Osteocyte (in vitro differentiated cells): ENCODE data around the gene IKZF4. TPM values are rescaled to one million over a fixed set of nuclear protein-coding genes. Genes with fewer than 3 reads are reported as not detected.
"Not testable (repeated sequence)": the region's sequence is repeated elsewhere in the genome, so short reads cannot be mapped to it uniquely, and the experiment has no call there.

Experiments
- DNase-seq: peaks from one replicate; pipeline ENCODE4 v3.0.0; 2021; ENCODE audit warnings: mixed read lengths; ENCODE audit not compliant: unreplicated experiment; ENCODE audit errors: extremely low spot score
- H3K27ac Mint-ChIP-seq: one replicate; pipeline ENCODE4 v1.8.0; 2021; ENCODE audit warnings: mild to moderate bottlenecking, mixed read lengths; ENCODE audit not compliant: unreplicated experiment
- H3K27me3 Mint-ChIP-seq: one replicate; pipeline ENCODE4 v1.8.0; 2021; ENCODE audit warnings: mixed read lengths; ENCODE audit not compliant: unreplicated experiment
- H3K36me3 Mint-ChIP-seq: one replicate; pipeline ENCODE4 v1.8.0; 2021; ENCODE audit warnings: mixed read lengths; ENCODE audit not compliant: unreplicated experiment
- H3K4me1 Mint-ChIP-seq: one replicate; pipeline ENCODE4 v1.8.0; 2021; ENCODE audit warnings: mixed read lengths; ENCODE audit not compliant: unreplicated experiment
- H3K4me3 Mint-ChIP-seq: one replicate; pipeline ENCODE4 v1.8.0; 2021; ENCODE audit warnings: mild to moderate bottlenecking, moderate library complexity, mixed read lengths; ENCODE audit not compliant: unreplicated experiment
- H3K9me3 Mint-ChIP-seq: one replicate; pipeline ENCODE4 v1.8.0; 2021; ENCODE audit warnings: mixed read lengths; ENCODE audit not compliant: unreplicated experiment
- CTCF ChIP-seq: fragments of 200-600 bp; sonication (generic); IDR thresholded peaks from 2 replicates; pipeline ENCODE4 v1.5.0; 2021; ENCODE audit warnings: antibody characterized with exemption, mild to moderate bottlenecking, moderate library complexity
- total RNA-seq: library from RNA; stranded (reverse); gene quantifications from 2 replicates; pipeline ENCODE4 v1.2.1, GENCODE V29; 2021

The IKZF4 gene
- total RNA-seq, 1 donor from 2014 or later: 10.6 TPM

- Mint-ChIP-seq H3K27me3 (no peaks in the 10 kb centered on the region), H3K27ac (peak overlapping the region; percentile 71), H3K4me3 (no peak overlapping the region), H3K4me1 (peaks cover 15% of the 10 kb centered on the region), H3K36me3 (no peaks in the 10 kb centered on the region), H3K9me3 (no peaks in the 10 kb centered on the region)
- TF ChIP-seq CTCF: no peak
- no peak for DNase-seq
Observed at GRCh38 chr12:56062996-56063395, 42.2 kb downstream of the IKZF4 start.

GRCh38 chr12:56071648-56072047 is 50.8 kb downstream of the IKZF4 start:
- Mint-ChIP-seq H3K4me1 (no peaks in the 10 kb centered on the region), H3K9me3 (no peaks in the 10 kb centered on the region), H3K36me3 (no peaks in the 10 kb centered on the region), H3K4me3 (no peak overlapping the region), H3K27me3 (no peaks in the 10 kb centered on the region), H3K27ac (no peak overlapping the region)
- TF ChIP-seq CTCF: no peak
- no peak for DNase-seq

GRCh38 chr12:56074396-56074795 is 53.6 kb downstream of the IKZF4 start:
- Mint-ChIP-seq H3K4me3 (no peak overlapping the region), H3K27ac (no peak overlapping the region), H3K9me3 (no peaks in the 10 kb centered on the region), H3K27me3 (no peaks in the 10 kb centered on the region), H3K36me3 (no peaks in the 10 kb centered on the region), H3K4me1 (peaks cover 5% of the 10 kb centered on the region)
- TF ChIP-seq CTCF: no peak
- DNase-seq: no peak

GRCh38 chr12:56077966-56078365 is 57.1 kb downstream of the IKZF4 start:
- not testable (repeated sequence) for H3K27me3 Mint-ChIP-seq, H3K4me1 Mint-ChIP-seq, H3K9me3 Mint-ChIP-seq, H3K36me3 Mint-ChIP-seq, DNase-seq, H3K27ac Mint-ChIP-seq, H3K4me3 Mint-ChIP-seq

- Mint-ChIP-seq H3K4me1 (peaks cover 7% of the 10 kb centered on the region), H3K27me3 (no peaks in the 10 kb centered on the region), H3K27ac (peak overlapping the region; percentile 85), H3K36me3 (no peaks in the 10 kb centered on the region), H3K4me3 (peak overlapping the region; percentile 76), H3K9me3 (no peaks in the 10 kb centered on the region)
- no peak for TF ChIP-seq CTCF
- no peak for DNase-seq
Observed at GRCh38 chr12:56078427-56078826, 57.6 kb downstream of the IKZF4 start.
